B cell (primary cell): Measurements from ENCODE around the gene CHST3. TPM values are rescaled to one million over a fixed set of nuclear protein-coding genes. Genes with fewer than 3 reads are reported as not detected.

Experiments used
- ATAC-seq: fragments of 200-7000 bp; cut with Tn5 transposase; one replicate; pipeline ENCODE4 v1.10.0; 2021; ENCODE audit warnings: low read depth, mild to moderate bottlenecking, moderate number of reproducible peaks, moderate library complexity
- CTCF ChIA-PET: fragments of 350-600 bp; sonication (Branson Sonifier 250); formaldehyde crosslinking; loops from one replicate; lab custom pipeline; 2021; ENCODE audit warnings: antibody characterized with exemption, inconsistent platforms; lab: Charles Lee
- POLR2A ChIA-PET: fragments of 350-600 bp; sonication (Branson Sonifier 250); formaldehyde crosslinking; loops from one replicate; lab custom pipeline; 2021; ENCODE audit warnings: antibody characterized with exemption; lab: Charles Lee
- DNase-seq: peaks from one replicate; pipeline ENCODE4 v3.0.0; 2013
- H2AFZ ChIP-seq: 2 replicates; pipeline ENCODE4 v1.6.1; 2012; ENCODE audit warnings: mild to moderate bottlenecking, low read depth, low read length; ENCODE audit not compliant: insufficient read depth, poor library complexity, severe bottlenecking
- H3K27ac ChIP-seq, 2 donors: 1 replicate in 1 of 2; 2 replicates in 1 of 2; pipeline ENCODE4 v1.5.1; 2012 to 2013; ENCODE audit warnings: low read length in 2 of 2, mild to moderate bottlenecking in 2 of 2, moderate library complexity in 1 of 2
- H3K27me3 ChIP-seq, 4 experiments: fragments of 200-600 bp in 1 of 4; sonication (generic) in 1 of 4; replicated peaks in 1 of 4; 1 replicate in 2 of 4; 2 replicates in 2 of 4; pipeline versions ENCODE4 v1.6.1 to v1.7.0; 2013 to 2016; ENCODE audit warnings: low read length in 3 of 4, mild to moderate bottlenecking in 2 of 4, mixed read lengths in 1 of 4, moderate library complexity in 1 of 4; ENCODE audit not compliant: insufficient read depth in 4 of 4, control insufficient read depth in 3 of 4; ENCODE audit errors: control extremely low read depth in 1 of 4
- H3K36me3 ChIP-seq, 2 experiments: replicated peaks in 1 of 2; 1 replicate in 1 of 2; 2 replicates in 1 of 2; pipeline versions ENCODE4 v1.6.1 to v1.7.1; 2013; ENCODE audit warnings: low read length in 1 of 2; ENCODE audit not compliant: insufficient read depth in 2 of 2, control insufficient read depth in 1 of 2; ENCODE audit errors: control extremely low read depth in 1 of 2, extremely low read depth in 1 of 2
- H3K4me1 ChIP-seq, 2 donors: fragments of 200-600 bp in 1 of 2; sonication (generic) in 1 of 2; 1 replicate in 1 of 2; 2 replicates in 1 of 2; pipeline versions ENCODE4 v1.5.1 to v1.6.1; 2013 to 2017; ENCODE audit warnings: low read length in 2 of 2; ENCODE audit not compliant: control insufficient read depth in 2 of 2, insufficient read depth in 2 of 2
- H3K4me2 ChIP-seq: replicated peaks from 2 replicates; pipeline ENCODE3; 2012; ENCODE audit warnings: mild to moderate bottlenecking, low read depth, low read length; ENCODE audit not compliant: poor library complexity, severe bottlenecking
- H3K4me3 ChIP-seq, 5 experiments: fragments of 200-600 bp in 1 of 5; sonication (generic) in 1 of 5; 1 replicate in 3 of 5; 2 replicates in 2 of 5; pipeline versions ENCODE4 v1.5.1 to v1.7.0; 2011 to 2016; ENCODE audit warnings: low read length in 4 of 5, mild to moderate bottlenecking in 4 of 5, low read depth in 2 of 5, control low read depth in 1 of 5, moderate library complexity in 1 of 5; ENCODE audit not compliant: insufficient read depth in 1 of 5; ENCODE audit errors: control extremely low read depth in 1 of 5, extremely low read depth in 1 of 5
- H3K79me2 ChIP-seq: fragments of 200-600 bp; sonication (generic); one replicate; pipeline ENCODE4 v1.6.0; 2016; ENCODE audit warnings: low read length; ENCODE audit not compliant: control insufficient read depth, insufficient read depth
- H3K9ac ChIP-seq: fragments of 200-600 bp; sonication (generic); 2 replicates; pipeline ENCODE4 v1.6.1; 2017; ENCODE audit warnings: mild to moderate bottlenecking, low read length, moderate library complexity
- H3K9me3 ChIP-seq, 3 donors: one replicate each; pipeline versions ENCODE4 v1.6.1 to v1.7.1; 2013; ENCODE audit warnings: low read length in 2 of 3; ENCODE audit not compliant: control insufficient read depth in 2 of 3, insufficient read depth in 1 of 3; ENCODE audit errors: control extremely low read depth in 1 of 3
- H4K20me1 ChIP-seq: 2 replicates; pipeline ENCODE4 v1.6.0; 2012; ENCODE audit warnings: mild to moderate bottlenecking, low read length; ENCODE audit not compliant: insufficient read depth, control insufficient read depth, poor library complexity, severe bottlenecking
- H3K27ac Mint-ChIP-seq: one replicate; pipeline ENCODE4 v1.8.0; 2021; ENCODE audit warnings: mixed read lengths
- H3K27me3 Mint-ChIP-seq: one replicate; pipeline ENCODE4 v1.8.0; 2021; ENCODE audit warnings: mixed read lengths
- H3K4me1 Mint-ChIP-seq: one replicate; pipeline ENCODE4 v1.8.0; 2021; ENCODE audit warnings: mixed read lengths
- H3K4me3 Mint-ChIP-seq: one replicate; pipeline ENCODE4 v1.8.0; 2021; ENCODE audit warnings: mixed read lengths
- H3K9me3 Mint-ChIP-seq: one replicate; pipeline ENCODE4 v1.8.0; 2022; ENCODE audit warnings: mixed read lengths; ENCODE audit not compliant: insufficient read depth
- EZH2 ChIP-seq: IDR thresholded peaks from 2 replicates; pipeline ENCODE4 v1.6.1; 2012; ENCODE audit warnings: borderline replicate concordance, low read depth, mild to moderate bottlenecking, moderate library complexity, low read length; ENCODE audit not compliant: insufficient read depth, poor library complexity, severe bottlenecking
- WGBS: methylation state at CpG from one replicate; pipeline ENCODE4 v1.1.5; 2013; ENCODE audit warnings: missing lambda C conversion rate; ENCODE audit not compliant: insufficient coverage; 5-methylcytosine and 5-hydroxymethylcytosine counted together
- intact Hi-C: fragments of 100-400 bp; cut with micrococcal nuclease; formaldehyde crosslinking; loops from one replicate; pipeline ENCODE4 v1.10.0; 2022
- polyA plus RNA-seq: library from polyadenylated mRNA; depleted of rRNA; stranded (reverse); fragments of >200 nt; gene quantifications from 2 replicates; pipeline ENCODE4 v1.2.3, GENCODE V29; 2012
- total RNA-seq, 2 donors: library from RNA; stranded (reverse); fragments of 120-200 nt in 1 of 2; gene quantifications; 1 replicate in 1 of 2; 2 replicates in 1 of 2; pipeline versions ENCODE4 v1.2.3 to v1.2.4, GENCODE V29; 2013 to 2022
- TF ChIP-seq, protein P1 (sequence below): fragments of 200-600 bp; IDR thresholded peaks from one replicate; pipeline ENCODE4 v1.8.0; 2022; ENCODE audit warnings: antibody characterized with exemption, mild to moderate bottlenecking

Gene CHST3
- total and polyA plus RNA-seq, 2 donors (not counting 1 experiment from before 2014, with no cell fraction given), result 0.01 TPM; not detected in 1

DNA sequence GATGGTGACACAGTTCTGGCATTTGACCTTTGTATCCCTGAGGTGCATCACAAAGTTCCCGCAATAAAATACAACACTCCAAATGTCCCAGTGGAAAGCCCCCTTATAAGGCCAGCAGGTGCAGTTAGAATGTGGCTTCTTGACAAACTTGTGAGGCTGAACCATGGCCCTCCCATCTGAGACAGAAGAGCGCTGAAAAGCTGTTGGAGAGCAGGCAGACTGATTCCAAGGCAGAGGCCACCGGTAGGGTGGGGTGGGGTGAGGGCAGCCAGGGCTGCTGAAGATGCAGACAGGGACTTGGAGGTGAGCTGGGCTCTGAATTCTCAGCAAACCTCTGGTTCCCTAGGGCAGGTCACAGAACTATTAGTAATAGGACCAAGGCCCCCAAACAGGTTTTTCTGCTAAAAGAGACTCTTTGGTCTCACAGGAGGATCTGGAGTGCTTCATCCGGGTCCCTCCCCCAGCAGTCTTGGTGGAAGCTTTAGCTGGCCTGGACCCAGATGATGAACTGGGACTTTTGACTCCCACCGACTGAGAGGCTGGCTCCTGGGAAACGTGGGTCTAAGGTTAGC lies 15.6 kb upstream of the CHST3 start:
- Histone ChIP-seq H4K20me1 (no peaks in the 10 kb centered on the region), H3K27me3 (peaks cover 0 to 17% (median 2%) of the 10 kb centered on the region in 4 experiments), H2AFZ (no peak overlapping the region), H3K4me3 (no peak overlapping the region), H3K9ac (no peak overlapping the region), H3K27ac (no peak overlapping the region), H3K4me2 (no peak overlapping the region), H3K36me3 (no peaks in the 10 kb centered on the region), H3K4me1 (no peaks in the 10 kb centered on the region), H3K9me3 (peaks cover 2 to 73% (median 64%) of the 10 kb centered on the region in 3 donors), H3K79me2 (no peaks in the 10 kb centered on the region)
- no peak for DNase-seq
- ATAC-seq, result no peak
- Mint-ChIP-seq H3K9me3 (peaks cover 20% of the 10 kb centered on the region), H3K4me3 (no peak overlapping the region), H3K27ac (no peak overlapping the region), H3K4me1 (no peaks in the 10 kb centered on the region), H3K27me3 (no peaks in the 10 kb centered on the region)
- CTCF ChIA-PET, result no interaction called here
- WGBS, result 77% methylated on average over 5 of the region's 6 CpGs
- TF ChIP-seq, protein P1, sequence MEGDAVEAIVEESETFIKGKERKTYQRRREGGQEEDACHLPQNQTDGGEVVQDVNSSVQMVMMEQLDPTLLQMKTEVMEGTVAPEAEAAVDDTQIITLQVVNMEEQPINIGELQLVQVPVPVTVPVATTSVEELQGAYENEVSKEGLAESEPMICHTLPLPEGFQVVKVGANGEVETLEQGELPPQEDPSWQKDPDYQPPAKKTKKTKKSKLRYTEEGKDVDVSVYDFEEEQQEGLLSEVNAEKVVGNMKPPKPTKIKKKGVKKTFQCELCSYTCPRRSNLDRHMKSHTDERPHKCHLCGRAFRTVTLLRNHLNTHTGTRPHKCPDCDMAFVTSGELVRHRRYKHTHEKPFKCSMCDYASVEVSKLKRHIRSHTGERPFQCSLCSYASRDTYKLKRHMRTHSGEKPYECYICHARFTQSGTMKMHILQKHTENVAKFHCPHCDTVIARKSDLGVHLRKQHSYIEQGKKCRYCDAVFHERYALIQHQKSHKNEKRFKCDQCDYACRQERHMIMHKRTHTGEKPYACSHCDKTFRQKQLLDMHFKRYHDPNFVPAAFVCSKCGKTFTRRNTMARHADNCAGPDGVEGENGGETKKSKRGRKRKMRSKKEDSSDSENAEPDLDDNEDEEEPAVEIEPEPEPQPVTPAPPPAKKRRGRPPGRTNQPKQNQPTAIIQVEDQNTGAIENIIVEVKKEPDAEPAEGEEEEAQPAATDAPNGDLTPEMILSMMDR, result no peak
- no peak for TF ChIP-seq EZH2
- POLR2A ChIA-PET, result no interaction called here
- intact Hi-C loops, result no loop called here

DNA sequence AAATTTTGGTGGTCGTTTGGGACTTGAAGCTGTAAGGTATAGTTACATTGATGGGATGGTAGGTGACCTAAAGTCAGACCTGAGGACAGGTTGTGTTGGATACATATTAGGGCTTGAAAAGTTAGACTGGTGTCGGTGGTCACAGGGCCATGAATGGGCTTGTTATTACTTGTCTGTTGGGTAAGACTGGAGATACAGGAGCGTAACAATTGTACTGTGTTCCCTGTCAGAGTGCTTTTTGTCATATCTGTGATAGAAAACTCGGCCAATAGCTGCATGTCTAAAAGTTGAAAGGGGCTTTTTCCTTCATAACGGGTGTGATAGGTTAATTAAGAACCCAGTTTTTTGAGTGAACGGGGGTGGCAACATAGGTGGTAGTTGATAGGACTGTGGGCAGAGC lies 13.5 kb upstream of the CHST3 start:
- no peaks in the 10 kb centered on the region for H3K4me1 Mint-ChIP-seq
- no peak overlapping the region for H3K4me3 Mint-ChIP-seq
- H3K9me3 ChIP-seq, result peaks cover 0 to 66% (median 60%) of the 10 kb centered on the region in 3 donors
- no peak for TF ChIP-seq EZH2
- TF ChIP-seq, protein P1, result no peak
- ChIA-PET POLR2A (no interaction called here), CTCF (no interaction called here)
- peaks cover 0 to 17% (median 5%) of the 10 kb centered on the region in 4 experiments for H3K27me3 ChIP-seq
- 83% methylated on average over 6 of the region's 6 CpGs for WGBS
- H3K27ac ChIP-seq, result no peak overlapping the region
- no peak for DNase-seq
- H3K4me2 ChIP-seq, result no peak overlapping the region
- no peaks in the 10 kb centered on the region for H3K79me2 ChIP-seq
- H3K9ac ChIP-seq, result no peak overlapping the region
- intact Hi-C loops, result no loop called here
- no peak overlapping the region for H2AFZ ChIP-seq
- peaks cover 5% of the 10 kb centered on the region for H3K27me3 Mint-ChIP-seq
- no peaks in the 10 kb centered on the region for H4K20me1 ChIP-seq
- peaks cover 25% of the 10 kb centered on the region for H3K9me3 Mint-ChIP-seq
- H3K4me1 ChIP-seq, result no peaks in the 10 kb centered on the region
- H3K27ac Mint-ChIP-seq, result no peak overlapping the region
- H3K4me3 ChIP-seq, result no peak overlapping the region
- no peak for ATAC-seq
- no peaks in the 10 kb centered on the region for H3K36me3 ChIP-seq
